GM23248 (cell line): Measurements from ENCODE around the gene NT5M.

ENCODE experiments used
- EZH2 ChIP-seq: fragments of 200-600 bp; sonication (generic); IDR thresholded peaks from 2 replicates; pipeline ENCODE4 v1.6.1; 2018; ENCODE audit warnings: antibody characterized with exemption, mild to moderate bottlenecking; ENCODE audit not compliant: insufficient read depth, poor library complexity, severe bottlenecking
- EZH2phosphoT487 ChIP-seq: fragments of 200-600 bp; sonication (generic); IDR thresholded peaks from 2 replicates; pipeline ENCODE4 v1.6.1; 2018; ENCODE audit warnings: antibody characterized with exemption, moderate library complexity, mild to moderate bottlenecking, low read depth; ENCODE audit not compliant: insufficient read depth

GRCh38 chr17:17326275-17326875, 23.2 kb downstream of the NT5M start:
- TF ChIP-seq EZH2 (no peak), EZH2phosphoT487 (no peak)
